ENCODE results near the gene INPP5D. TPM values are rescaled to one million over a fixed set of nuclear protein-coding genes. Genes with fewer than 3 reads are reported as not detected.

Gene INPP5D
- total and polyA plus RNA-seq, 2 of the 8 experiments (the other 6 are each of a cell fraction or from before 2014, with no cell fraction given): 4.5 to 7.1 TPM

- TF ChIP-seq KDM1A (IDR thresholded peaks at IDR 0.05; ENCODE audit: borderline replicate concordance, low read length): no peak
- no peak for TF ChIP-seq ATF3 (IDR thresholded peaks at IDR 0.05; ENCODE audit: insufficient read depth, low read depth, low read length)
- no peak for TF ChIP-seq HDAC2 (IDR thresholded peaks at IDR 0.05; ENCODE audit: borderline replicate concordance in 1 of 2, low read depth in 2 of 2, low read length in 2 of 2)
- TF ChIP-seq MAX (IDR thresholded peaks at IDR 0.05): no peak
- no peak for TF ChIP-seq SIX5 (IDR thresholded peaks at IDR 0.05; ENCODE audit: low read depth, low read length)
- no peak for TF ChIP-seq RAD21 (IDR thresholded peaks at IDR 0.05 in 1 of 2, conservative IDR thresholded peaks at IDR 0.05 in 1 of 2; ENCODE audit: low read depth in 2 of 2, low read length in 2 of 2)
- TF ChIP-seq ZNF274 (IDR thresholded peaks at IDR 0.05; ENCODE audit: borderline replicate concordance, extremely low read depth, low read length): no peak
These were observed 24.3 kb downstream of the INPP5D start (continued) for GRCh38 chr2:233084488-233084887.

Data from H1 (cell line).